HG03558 (cell line): Measurements from ENCODE around the gene ALPK1.

Source experiments
- ATAC-seq: cut with Tn5 transposase; IDR thresholded peaks from one replicate; pipeline ENCODE4 v1.9.1; 2021; ENCODE audit warnings: moderate number of reproducible peaks; ENCODE audit not compliant: unreplicated experiment; ENCODE audit errors: extremely low read depth

ALPK1 gene

GRCh38 chr4:112361181-112361791 lies 64.1 kb downstream of the ALPK1 start:
- ATAC-seq, result peak; percentile 77

- no peak for ATAC-seq
Observed at GRCh38 chr4:112370466-112370865, 73.3 kb downstream of the ALPK1 start.

- no peak for ATAC-seq
Observed at GRCh38 chr4:112371361-112371760, 74.2 kb downstream of the ALPK1 start.

- no peak for ATAC-seq
Observed at GRCh38 chr4:112374850-112375249, 77.7 kb downstream of the ALPK1 start.

GRCh38 chr4:112377171-112377570 lies 80.0 kb downstream of the ALPK1 start:
- ATAC-seq, result no peak

GRCh38 chr4:112377594-112378242 lies 80.5 kb downstream of the ALPK1 start:
- no peak for ATAC-seq

- no peak for ATAC-seq
Observed at GRCh38 chr4:112378243-112378620, 81.1 kb downstream of the ALPK1 start.

- ATAC-seq, result no peak
Observed at GRCh38 chr4:112378858-112379257, 81.7 kb downstream of the ALPK1 start.

- no peak for ATAC-seq
Observed at GRCh38 chr4:112379306-112379705, 82.1 kb downstream of the ALPK1 start.

GRCh38 chr4:112381996-112382692 lies 85.0 kb downstream of the ALPK1 start:
- ATAC-seq, result no peak

- ATAC-seq, result no peak
Observed at GRCh38 chr4:112386071-112386470, 88.9 kb downstream of the ALPK1 start.

GRCh38 chr4:112402098-112402497 lies 104.9 kb downstream of the ALPK1 start:
- ATAC-seq, result no peak

- ATAC-seq, result no peak
Observed at GRCh38 chr4:112403101-112403945, 106.2 kb downstream of the ALPK1 start.

GRCh38 chr4:112410364-112410763 lies 113.2 kb downstream of the ALPK1 start:
- ATAC-seq, result no peak

- ATAC-seq, result no peak
Observed at GRCh38 chr4:112410804-112411203, 113.6 kb downstream of the ALPK1 start.

- ATAC-seq, result no peak
Observed at GRCh38 chr4:112411781-112412550, 114.8 kb downstream of the ALPK1 start.

GRCh38 chr4:112416464-112416863 lies 119.3 kb downstream of the ALPK1 start:
- ATAC-seq, result no peak

- ATAC-seq, result no peak
Observed at GRCh38 chr4:112418092-112418491, 120.9 kb downstream of the ALPK1 start.

GRCh38 chr4:112421911-112422310 lies 124.7 kb downstream of the ALPK1 start:
- no peak for ATAC-seq

- no peak for ATAC-seq
Observed at GRCh38 chr4:112422644-112423043, 125.5 kb downstream of the ALPK1 start.
